SIG-M5 treated with dmso at 0.1 percent for 504 hours (cell line): ENCODE measurements around the gene PRKACA.

Source experiments
- DNase-seq: peaks from one replicate; lab custom pipeline; 2025; ENCODE audit not compliant: unreplicated experiment; lab: John Stamatoyannopoulos, UW

PRKACA gene

DNA sequence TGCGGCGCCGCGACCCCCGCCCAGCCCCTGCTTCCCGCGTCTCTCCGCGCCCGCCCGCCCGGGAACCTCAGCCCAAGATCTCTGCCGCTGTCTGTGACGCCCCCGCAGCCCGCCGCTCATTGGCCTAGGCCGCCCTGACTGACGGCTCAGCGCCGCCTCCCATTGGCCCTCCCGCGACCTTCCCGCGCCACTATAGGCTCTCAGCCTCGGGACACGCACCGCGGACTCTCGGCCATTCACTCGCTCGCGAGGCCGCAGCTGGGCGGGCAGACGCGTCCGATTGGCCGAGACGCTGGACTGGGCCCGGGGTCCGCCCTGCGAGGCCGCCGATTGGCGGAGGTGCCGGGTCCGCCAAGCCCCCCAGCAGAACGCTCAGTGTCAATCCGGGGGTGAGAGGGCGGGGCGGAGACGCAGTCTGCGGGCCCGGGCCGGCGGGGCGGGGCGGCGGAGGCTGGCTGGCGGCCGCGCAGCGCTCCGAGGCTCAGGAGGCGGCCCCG, at the start of gene PRKACA:
PRKACA (minus strand) TSS at position 95 of the 497 bp plus-strand sequence. CDS start 215 bp downstream, outside the sequence.
- DNase-seq, result peak; percentile 96

DNA sequence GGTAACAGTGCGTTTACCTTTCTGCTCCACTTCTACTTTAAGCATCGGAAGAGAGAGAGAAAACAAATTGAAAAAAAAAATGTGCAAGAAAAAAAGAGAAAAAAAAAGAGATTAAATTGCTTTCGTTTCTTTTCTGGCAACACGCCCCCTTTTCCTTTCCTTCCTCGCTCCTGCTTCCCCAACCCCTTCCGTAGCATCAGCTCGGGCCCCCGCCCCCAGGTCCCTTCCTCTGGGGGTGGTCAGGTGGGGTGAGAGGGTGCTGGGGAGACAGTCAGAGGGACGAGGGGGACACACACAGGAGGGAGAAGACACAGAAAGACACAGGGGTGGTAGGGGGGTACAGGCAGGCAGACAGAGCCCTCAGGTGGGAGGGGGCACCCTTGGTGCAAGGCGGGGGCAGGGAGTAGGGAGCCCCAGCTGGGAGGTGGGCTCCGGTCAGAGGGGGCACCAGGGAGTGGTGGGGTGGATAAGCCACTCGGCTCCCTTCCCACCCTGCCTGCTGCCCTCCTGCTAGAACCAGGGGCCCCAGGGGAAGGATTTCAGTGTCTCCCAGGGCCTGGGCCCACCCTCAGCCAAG, 49.5 kb upstream of the PRKACA start:
- no peak for DNase-seq

DNA sequence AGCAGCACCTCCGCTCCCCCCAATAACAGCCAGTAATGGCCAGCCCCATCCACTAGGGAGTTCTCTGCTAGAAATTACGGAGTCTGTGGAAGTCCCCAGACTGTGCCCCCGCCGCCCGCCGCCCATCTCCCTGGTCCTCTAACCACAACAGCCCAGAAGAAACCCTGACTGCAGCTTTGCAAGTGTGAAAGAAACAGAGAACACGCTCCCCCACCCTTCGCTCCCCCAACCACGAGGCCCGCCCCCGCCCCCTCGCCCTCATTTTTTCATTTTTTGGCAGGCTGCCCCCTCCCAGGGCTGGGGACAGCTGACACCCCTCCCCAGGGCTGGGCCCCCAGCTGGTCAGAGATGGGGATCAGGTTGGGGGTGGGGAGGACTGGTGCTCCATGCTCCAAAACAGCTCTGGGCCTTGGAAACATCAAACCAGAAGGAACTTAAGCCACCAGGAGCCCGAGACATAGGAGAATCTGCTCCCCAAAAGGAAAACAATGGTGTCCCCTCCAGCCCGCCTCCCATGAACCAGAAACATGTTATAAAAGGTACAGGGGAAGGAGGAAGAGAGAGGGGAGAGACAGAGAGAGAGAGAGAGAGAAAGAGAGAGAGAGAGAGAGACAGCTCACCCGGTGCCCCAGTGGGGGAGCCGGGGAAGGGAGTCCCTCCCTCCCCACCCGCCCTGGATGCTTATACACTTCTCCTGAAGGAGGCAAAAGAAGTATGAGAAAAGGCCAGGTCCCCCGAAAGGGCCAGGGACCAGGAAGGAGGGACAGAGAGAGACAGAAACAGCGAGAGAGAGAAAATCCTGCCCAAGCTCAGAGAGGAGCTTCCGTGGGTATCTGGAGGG, 48.6 kb upstream of the PRKACA start:
- DNase-seq, result no peak

DNA sequence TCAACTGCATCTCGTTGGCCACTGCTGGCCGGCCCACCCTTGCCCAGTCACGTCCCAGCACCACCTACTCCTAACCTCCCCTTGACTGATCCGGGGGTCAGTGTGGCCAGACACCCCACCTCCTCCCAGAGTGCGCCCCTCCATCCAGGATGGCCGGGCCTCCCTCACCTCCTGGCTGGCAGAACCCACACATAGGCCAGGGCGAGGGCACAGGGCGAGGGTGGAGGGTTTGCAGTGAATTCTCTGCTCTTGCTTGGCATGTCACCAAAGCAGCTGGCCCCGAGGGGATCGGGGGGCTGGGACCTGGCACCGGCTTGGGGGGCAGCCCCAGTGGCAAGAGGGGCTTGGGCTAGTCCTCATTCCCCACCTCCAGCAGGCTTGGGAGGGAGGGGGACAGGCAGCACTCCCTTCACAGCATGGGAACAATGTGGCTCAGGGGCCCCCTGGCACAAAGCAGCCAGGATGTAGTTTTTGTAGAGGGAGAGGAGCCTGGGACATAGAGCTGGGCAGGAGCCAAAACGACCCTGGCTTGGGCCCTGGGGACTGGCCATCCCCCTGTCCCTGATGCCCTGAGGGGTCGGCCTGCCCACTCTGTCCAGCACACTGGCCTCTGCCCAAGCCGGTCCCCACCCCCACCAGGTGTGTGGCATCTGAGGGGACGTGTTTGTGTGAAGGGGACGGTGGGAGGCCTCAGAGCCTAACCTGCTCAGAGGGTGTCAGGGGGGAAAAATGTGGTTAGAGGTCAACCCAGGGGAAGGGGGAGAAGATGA, 47.3 kb upstream of the PRKACA start:
- no peak for DNase-seq

DNA sequence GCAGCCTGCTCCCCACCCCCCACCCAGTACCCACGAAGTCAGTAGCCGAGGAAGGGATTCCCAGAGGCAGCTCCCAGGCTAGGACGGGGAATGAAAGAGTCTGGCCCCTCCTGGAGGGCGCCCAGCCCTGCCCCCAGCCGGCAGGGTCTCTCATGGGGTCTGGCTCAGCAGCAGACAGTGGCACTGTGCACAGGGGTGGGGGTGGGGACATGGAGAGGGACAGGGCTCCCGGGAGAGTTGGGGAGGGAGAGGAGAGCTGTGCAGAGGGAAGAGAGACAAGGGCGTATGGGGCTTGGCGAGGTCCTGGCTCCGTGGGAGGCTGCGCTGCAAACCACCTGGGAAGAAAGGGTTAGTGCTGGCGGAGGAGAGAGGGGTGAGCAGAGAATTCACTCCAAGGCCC, 46.5 kb upstream of the PRKACA start:
- no peak for DNase-seq

DNA sequence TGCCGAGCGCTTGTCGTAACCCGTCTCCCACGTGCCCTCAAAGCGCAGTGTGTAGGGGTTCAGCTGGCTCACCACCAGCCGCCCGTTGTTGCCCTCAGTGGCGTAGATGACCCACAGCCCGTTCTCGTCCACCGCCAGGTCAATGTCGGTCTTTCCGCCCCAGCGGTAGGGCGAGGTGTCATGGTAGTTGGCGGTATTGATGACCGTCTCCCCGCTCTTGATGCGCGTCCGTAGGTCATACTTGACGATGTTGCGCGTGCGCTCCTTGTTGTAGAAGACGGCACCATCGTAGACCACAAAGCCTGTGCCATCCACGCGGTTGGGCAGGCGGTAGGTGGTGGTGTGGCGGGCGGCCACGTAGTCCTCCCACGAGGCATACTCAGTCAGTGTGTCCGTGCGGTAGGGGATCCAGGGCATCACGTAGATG, 45.3 kb upstream of the PRKACA start:
- DNase-seq, result no peak

DNA sequence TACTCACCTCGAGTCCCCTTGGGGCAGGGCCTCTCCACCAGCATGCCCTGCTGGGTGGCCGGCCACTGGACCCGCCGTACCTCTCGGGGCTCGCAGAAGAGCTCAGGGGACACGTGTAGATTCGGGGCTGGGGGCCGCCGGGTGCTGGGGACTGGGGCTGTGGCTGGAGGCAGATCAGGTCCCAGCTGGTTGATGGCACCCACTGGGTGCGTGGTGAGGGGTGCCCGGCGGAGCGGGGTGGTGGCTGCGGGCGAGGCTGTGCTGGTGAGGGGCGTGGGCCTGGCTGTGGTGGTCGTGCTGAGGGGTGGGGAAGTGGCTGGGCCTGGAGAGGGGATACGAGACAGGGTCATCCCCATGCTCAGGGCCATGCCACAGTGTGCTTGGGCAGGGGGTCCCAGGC, 43.7 kb upstream of the PRKACA start:
- DNase-seq, result no peak

DNA sequence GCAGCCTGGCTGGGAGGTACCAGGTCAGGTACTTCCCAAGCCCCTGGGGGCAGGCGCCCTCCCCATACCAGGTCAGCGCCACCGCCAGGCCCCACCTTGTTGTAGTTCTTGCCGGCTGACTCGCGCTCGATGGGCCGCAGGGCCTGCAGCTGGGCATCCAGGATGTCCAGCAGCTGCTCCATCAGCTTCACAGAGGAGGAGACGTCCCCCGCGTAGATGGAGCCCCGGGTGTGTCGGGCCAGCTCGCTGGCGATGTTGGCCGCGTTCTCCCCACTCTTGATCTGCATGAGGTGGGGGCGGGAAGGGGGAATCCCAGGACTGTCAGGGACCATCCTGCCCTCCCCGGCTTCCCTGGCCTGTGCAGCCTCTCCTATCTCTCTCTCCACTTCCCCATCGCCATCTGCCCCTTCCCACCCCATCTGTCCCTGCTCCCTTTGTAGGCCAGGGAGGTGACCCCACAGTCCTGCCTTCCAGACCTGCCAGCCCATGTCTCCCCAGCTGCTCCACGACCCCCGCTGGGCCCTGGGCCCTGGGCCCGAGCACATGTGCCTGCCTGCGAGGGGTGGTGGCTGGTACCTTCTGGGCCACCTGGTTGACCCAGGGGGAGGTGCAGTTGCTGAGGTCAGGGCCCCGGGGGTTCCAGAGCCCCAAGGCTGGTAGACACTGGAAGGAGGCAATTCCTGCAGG, 42.6 kb upstream of the PRKACA start:
- DNase-seq, result no peak

DNA sequence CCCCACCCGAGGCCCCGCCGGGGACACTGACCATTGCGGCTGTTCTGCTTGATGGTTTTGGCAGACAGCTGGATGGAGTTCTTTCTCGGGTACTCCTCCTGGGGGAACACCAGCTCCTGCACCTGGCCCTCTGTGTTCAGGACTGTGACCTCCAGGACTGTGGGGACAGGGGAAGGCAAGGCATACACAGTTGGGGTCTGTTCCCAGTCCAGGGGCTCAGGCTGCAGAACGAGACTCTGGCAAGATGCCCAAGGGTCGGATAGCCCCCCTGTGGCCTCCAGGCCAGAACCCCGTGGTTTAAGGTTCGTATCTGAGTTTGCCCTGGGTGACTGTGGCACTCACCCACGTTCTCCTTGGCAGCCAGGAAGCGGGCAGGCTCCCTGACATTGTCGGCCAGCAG, 41.5 kb upstream of the PRKACA start:
- no peak for DNase-seq

DNA sequence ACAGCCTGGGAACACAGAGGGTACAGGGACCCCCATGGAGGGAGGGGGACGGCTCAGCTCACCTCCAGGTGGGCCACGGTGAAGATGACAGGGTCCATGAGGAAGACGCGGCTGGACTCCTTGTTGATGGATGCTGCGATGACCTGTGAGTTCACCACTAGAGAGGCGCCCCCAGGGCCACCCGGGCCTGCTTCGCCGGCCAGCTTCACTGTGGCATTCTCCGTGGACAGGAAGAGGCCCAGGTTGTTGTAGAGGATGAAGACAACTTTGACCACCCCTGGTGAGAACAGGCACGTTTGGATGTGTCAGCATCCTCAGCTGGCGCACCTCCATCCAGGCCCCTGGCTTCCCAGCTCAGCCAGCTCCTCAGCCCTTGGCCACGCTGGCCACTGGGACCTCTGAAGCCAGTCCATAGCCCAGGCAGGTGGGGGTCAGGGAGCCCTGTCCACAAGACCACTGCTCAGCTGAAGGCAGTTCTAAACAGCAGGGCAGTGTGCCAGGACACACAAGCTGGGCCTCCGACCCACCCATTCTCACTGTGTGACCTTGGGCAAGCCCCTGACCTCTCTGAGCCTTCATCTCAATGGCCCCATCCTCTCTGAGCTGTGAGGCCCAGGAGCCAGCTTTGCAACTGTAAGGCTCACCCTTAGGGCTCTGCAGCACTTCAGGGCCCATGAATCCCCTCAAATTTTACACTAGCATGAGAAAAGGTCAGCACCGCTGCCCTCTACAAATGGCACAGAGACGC, 40.9 kb upstream of the PRKACA start:
- no peak for DNase-seq

DNA sequence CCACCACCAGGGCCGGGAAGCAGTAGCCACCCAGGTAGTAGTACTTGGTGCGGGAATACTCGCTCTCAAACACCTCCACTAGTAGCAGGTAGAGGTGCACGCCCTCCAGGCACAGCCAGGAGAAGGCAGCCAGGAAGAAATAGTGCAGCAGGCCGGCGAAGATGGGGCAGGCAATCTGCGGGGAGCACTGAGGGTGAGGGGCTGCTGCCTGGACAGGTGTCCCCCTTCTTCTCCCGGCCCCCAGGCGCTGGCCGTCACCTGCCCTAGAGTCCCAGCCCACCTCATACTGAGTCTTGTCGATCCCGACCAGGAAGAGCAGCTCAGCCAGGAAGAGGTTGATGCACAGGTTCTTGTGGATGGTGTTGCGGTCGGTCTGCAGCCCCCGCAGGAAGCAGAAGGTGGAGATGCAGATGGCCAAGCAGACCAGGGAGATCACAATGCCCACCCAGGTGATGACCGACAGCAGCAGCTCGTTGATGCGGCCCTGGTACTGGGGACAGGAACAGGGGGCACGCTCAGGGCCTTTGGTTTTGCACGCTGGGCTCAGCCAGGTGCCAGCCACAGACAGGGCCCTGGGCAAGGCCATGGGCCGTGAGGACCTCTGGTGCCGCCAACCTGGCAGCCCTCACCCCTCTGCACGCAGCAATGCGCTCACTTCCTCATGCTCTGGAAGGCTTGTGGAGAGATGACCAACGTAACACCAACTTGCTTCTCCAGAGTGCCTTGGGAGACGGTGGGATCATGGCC, 39.6 kb upstream of the PRKACA start:
- no peak for DNase-seq

DNA sequence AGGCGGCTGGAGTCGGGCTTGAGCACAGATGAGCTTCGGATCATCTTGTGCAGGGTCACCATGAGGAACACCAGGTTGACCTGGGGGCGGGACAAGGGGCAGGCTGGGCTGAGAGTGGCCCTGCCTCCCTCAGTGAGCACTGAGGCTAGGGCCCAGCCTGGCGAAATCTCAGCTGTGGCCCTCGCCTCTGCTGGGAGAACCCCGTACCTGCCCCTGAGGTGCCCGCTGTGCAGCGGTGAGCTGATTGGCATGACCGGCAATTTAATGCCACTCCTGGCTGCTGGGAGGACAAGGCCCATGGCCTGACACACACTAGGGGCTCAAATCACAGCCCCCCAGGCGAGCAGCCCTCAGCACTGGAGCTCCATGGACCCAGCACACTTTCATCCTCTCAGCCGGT, 38.6 kb upstream of the PRKACA start:
- DNase-seq, result no peak

DNA sequence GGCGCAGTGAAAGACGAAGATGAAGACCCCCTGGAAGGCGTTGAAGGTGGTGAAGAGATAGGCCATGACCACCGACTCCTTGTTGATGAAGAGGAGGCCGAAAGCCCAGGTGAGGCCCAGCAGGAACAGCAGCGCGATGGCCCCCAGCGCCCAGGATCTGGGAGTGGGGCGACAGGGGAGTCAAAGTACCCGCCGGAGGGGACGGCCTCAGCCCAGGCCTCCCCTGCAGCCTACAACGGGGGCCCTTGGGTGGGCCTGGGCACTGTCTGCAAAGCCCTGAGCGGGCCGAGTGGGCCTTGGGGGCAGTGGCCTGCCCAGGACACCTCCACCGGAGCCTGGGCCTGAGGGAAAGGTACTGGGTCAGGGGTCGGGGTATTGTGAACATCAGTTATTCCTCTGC, 37.8 kb upstream of the PRKACA start:
- DNase-seq, result no peak

DNA sequence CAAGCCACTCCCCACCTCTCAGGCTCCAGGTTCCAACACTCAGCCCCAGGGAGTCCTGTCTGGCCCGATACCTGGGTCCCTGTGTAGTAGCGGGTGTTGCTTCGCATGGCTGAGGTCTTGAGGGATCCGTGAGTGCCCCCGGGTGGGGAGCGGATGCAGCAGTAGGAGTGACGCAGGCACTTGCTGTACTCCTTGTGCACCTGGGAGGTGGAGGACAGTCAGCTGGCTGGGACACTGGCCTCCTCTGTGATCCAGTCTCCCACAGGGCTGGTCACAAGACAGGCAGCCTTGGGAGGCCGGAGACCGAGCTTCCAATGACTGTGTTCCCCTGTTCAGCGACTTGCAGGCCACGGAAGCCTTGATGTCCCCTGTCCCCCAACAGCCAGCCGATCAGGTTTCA, 35.2 kb upstream of the PRKACA start:
- DNase-seq, result no peak

DNA sequence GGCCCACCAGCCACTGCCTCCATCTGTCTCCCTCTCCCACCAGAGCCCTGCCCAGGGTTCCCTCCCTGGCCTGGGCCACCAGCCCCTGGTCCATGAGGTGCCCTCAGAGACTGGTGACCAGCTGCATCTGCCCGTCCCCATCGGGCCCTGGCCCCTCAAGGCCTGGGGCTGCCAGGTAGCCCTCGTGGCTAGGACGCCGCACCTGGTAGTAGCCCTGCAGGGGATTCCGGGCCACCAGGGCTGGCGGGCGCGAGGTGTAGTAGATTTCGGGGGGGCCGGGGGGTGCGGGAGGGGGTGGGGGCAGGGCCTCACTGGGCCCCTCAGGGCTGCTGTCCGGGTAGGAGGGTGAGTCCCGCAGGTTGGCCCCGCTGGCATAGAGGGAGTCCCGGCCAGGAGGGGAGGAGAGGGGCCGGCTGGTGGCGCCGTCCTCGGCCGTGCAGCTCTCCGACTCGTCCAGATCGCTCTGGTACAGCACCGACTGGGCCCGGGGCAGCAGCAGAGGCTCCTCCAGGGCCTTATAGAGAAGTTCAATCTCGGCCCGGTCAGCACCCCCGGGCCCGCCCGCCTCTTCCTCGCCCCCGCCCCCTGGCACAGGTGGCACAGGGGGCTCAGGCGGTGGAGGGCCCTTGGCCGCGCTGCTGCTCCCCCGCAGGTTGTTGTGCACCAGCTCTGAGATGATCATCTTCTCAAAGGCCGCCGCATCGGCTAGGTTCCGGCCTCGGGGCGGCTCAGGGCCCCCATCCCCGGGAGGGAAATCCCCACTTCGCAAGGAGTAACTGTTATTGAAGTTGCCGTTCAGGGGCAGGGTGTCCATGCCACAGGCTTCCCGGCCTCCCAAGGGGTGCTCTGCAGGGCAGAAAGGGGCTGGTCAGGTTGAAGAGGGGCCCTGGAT, 33.5 kb upstream of the PRKACA start:
- no peak for DNase-seq

DNA sequence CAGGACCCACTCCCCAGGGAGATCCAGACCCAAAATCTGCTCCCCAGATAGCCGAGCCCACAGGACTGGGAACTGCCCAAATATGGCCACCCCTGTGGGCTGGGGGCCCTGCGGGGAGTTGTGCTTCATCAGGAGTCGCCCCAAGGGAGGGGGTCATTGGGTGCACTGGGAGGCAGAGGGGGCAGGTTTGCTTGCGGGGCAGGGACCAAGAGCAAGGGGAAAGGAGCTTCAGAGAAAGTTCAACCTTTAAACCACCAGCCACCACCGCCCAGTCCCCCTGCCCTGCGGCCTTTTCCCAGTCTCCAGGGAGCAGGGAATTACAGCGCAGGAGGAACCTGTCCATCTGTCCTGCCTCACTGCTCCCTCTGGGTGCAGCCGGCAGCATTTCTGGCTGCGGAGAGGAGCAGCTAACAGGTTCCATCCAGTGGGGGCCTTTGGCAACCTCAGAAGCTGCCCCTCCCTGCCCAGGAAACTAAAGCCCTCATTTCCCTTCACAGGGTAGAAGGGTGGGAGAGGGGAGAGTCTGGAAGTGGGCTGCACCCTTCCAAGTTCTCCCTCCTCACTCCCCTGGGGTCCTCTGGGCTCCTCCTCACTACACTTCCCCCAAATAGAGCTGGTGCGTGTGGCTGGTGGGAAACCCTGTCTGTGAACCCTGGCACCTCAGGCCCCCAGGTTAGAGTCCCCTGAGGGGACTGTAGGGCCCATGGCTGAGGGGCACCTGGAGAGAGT, 32.6 kb upstream of the PRKACA start:
- no peak for DNase-seq

DNA sequence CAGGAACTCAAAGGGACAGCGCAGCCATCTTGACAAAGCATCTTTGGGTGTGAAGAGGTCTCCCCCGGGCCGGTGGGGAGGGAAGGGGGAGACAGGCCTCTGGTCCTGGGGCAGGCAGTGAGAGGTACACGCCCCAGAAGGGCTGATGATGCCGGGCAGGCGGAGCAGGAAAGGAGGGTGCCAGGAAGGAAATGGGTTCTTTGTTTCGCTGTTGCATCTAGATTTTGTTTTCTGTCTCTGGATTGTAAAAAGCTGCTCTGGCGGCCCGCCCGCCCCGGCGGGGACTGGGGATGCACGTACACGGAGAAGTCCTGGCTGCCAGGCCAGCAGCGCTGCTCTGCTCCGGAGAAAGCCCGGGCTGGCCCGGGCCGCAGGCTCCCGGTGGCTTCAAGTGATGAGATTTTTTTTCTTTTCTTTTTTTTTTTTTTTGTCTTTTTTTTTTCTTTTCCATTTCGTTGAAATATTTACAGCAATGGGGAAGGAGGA, 32.0 kb upstream of the PRKACA start:
- DNase-seq, result no peak
